ENCODE measurements around the gene C9. TPM values are rescaled to one million over a fixed set of nuclear protein-coding genes. Genes with fewer than 3 reads are reported as not detected.

C9 gene
- total RNA-seq, 1 donor from 2014 or later, result not detected

GRCh38 chr5:39376293-39376714 lies 12.0 kb upstream of the C9 start:
- Mint-ChIP-seq H3K4me1 (ENCODE audit: unreplicated experiment) (no peaks in the 10 kb centered on the region), H3K27me3 (ENCODE audit: unreplicated experiment) (no peaks in the 10 kb centered on the region), H3K27ac (ENCODE audit: unreplicated experiment) (no peak overlapping the region), H3K9me3 (ENCODE audit: unreplicated experiment) (no peaks in the 10 kb centered on the region), H3K4me3 (ENCODE audit: unreplicated experiment) (no peak overlapping the region), H3K36me3 (ENCODE audit: low read depth, unreplicated experiment) (peaks cover 50% of the 10 kb centered on the region)
- peak; percentile 55 for DNase-seq (ENCODE audit: low spot score)
- peak; percentile 79 for TF ChIP-seq CTCF (IDR thresholded peaks at IDR 0.05; ENCODE audit: unreplicated experiment)

GRCh38 chr5:39373791-39374190 lies 9.5 kb upstream of the C9 start:
- H3K36me3 Mint-ChIP-seq (ENCODE audit: low read depth, unreplicated experiment), result peaks cover 41% of the 10 kb centered on the region
- H3K4me1 Mint-ChIP-seq (ENCODE audit: unreplicated experiment), result no peaks in the 10 kb centered on the region
- no peak for DNase-seq (ENCODE audit: low spot score)
- no peak overlapping the region for H3K4me3 Mint-ChIP-seq (ENCODE audit: unreplicated experiment)
- H3K27me3 Mint-ChIP-seq (ENCODE audit: unreplicated experiment), result no peaks in the 10 kb centered on the region
- H3K27ac Mint-ChIP-seq (ENCODE audit: unreplicated experiment), result no peak overlapping the region
- no peak for TF ChIP-seq CTCF (IDR thresholded peaks at IDR 0.05; ENCODE audit: unreplicated experiment)
- H3K9me3 Mint-ChIP-seq (ENCODE audit: unreplicated experiment), result no peaks in the 10 kb centered on the region

- Mint-ChIP-seq H3K27me3 (ENCODE audit: unreplicated experiment) (no peaks in the 10 kb centered on the region), H3K4me3 (ENCODE audit: unreplicated experiment) (no peak overlapping the region), H3K27ac (ENCODE audit: unreplicated experiment) (no peak overlapping the region), H3K4me1 (ENCODE audit: unreplicated experiment) (no peaks in the 10 kb centered on the region), H3K36me3 (ENCODE audit: low read depth, unreplicated experiment) (peaks cover 24% of the 10 kb centered on the region), H3K9me3 (ENCODE audit: unreplicated experiment) (no peaks in the 10 kb centered on the region)
- TF ChIP-seq CTCF (IDR thresholded peaks at IDR 0.05; ENCODE audit: unreplicated experiment), result no peak
- DNase-seq (ENCODE audit: low spot score), result no peak
These were observed 7.0 kb upstream of the C9 start for GRCh38 chr5:39371367-39371635.

GRCh38 chr5:39370555-39371366 lies 6.5 kb upstream of the C9 start:
- peaks cover 20% of the 10 kb centered on the region for H3K36me3 Mint-ChIP-seq (ENCODE audit: low read depth, unreplicated experiment)
- H3K4me1 Mint-ChIP-seq (ENCODE audit: unreplicated experiment), result no peaks in the 10 kb centered on the region

More at GRCh38 chr5:39370555-39371366, 6.5 kb upstream of the C9 start:
- no peak for DNase-seq (ENCODE audit: low spot score)
- H3K4me3 Mint-ChIP-seq (ENCODE audit: unreplicated experiment), result peak overlapping the region; percentile 6
- no peak for TF ChIP-seq CTCF (IDR thresholded peaks at IDR 0.05; ENCODE audit: unreplicated experiment)
- no peak overlapping the region for H3K27ac Mint-ChIP-seq (ENCODE audit: unreplicated experiment)
- H3K9me3 Mint-ChIP-seq (ENCODE audit: unreplicated experiment), result no peaks in the 10 kb centered on the region
- no peaks in the 10 kb centered on the region for H3K27me3 Mint-ChIP-seq (ENCODE audit: unreplicated experiment)

All from endothelial cell (in vitro differentiated cells).